ENCODE results near the gene MIR17HG. TPM values are rescaled to one million over a fixed set of nuclear protein-coding genes. Genes with fewer than 3 reads are reported as not detected.

The MIR17HG gene
- total RNA-seq, 2 donors from 2014 or later: 3.0 to 6.2 TPM

DNA sequence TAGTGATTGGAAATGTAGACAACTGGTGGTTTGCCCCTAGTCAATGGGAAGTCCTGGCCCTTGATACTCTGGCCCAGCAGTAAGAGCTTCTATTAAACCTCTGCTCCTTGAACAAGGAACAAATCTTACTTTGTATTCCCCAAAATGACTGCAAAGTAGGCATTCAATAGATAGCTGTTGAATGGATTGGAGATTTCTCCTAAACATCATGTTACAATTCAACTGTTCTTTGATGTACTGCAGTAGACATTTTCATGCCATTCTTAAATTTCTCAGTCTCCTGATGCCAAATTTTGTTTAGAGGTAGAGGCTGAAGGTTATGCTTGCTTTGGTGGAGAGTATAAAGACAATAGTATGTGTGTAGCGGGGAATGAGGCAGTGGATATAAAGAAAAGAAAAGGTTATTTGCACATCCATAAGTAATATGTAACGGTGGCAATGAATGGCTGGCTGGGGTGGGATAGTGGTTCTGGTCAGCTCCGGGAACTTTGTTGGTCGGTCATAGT lies 12.8 kb downstream of the MIR17HG start:
- intact Hi-C loops (cut with DNase I): no loop called here
- Histone ChIP-seq H3K27ac (no peak overlapping the region), H3K4me1 (no peaks in the 10 kb centered on the region), H3K27me3 (no peaks in the 10 kb centered on the region), H3K9me3 (no peaks in the 10 kb centered on the region), H3K36me3 (no peaks in the 10 kb centered on the region), H3K4me3 (no peak overlapping the region), H3K9ac (ENCODE audit: low read depth in 2 of 2, low read length in 2 of 2) (no peak overlapping the region)
- TF ChIP-seq, protein P1, sequence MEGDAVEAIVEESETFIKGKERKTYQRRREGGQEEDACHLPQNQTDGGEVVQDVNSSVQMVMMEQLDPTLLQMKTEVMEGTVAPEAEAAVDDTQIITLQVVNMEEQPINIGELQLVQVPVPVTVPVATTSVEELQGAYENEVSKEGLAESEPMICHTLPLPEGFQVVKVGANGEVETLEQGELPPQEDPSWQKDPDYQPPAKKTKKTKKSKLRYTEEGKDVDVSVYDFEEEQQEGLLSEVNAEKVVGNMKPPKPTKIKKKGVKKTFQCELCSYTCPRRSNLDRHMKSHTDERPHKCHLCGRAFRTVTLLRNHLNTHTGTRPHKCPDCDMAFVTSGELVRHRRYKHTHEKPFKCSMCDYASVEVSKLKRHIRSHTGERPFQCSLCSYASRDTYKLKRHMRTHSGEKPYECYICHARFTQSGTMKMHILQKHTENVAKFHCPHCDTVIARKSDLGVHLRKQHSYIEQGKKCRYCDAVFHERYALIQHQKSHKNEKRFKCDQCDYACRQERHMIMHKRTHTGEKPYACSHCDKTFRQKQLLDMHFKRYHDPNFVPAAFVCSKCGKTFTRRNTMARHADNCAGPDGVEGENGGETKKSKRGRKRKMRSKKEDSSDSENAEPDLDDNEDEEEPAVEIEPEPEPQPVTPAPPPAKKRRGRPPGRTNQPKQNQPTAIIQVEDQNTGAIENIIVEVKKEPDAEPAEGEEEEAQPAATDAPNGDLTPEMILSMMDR (IDR thresholded peaks at IDR 0.05): no peak
- DNase-seq: no peak

DNA sequence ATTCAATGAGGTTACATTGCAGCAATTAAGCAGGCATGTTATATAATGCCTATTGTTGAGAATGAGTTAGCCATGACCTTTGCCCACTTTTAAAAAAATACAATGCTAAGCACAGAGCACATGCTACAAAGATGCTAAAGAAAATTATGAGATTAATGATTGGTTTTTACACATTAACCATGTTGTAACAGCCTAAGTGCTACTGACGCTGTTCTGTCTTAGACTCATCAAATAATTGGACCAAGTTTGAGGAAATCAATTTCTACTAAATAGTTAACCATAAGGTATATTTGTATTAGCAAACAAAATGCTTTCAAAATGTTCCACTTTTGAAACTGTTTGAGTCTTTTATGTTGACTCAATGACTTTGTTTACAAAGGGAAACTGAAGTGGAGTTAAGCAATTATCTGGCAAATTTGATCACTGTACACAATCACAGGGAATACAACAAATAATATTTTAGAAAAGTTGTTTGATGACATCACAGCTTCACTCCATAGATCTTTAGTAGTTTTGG lies 14.3 kb downstream of the MIR17HG start:
- no peak overlapping the region for H3K9ac ChIP-seq (ENCODE audit: low read depth in 2 of 2, low read length in 2 of 2)
- DNase-seq: no peak
- H3K36me3 ChIP-seq: no peaks in the 10 kb centered on the region
- no peaks in the 10 kb centered on the region for H3K9me3 ChIP-seq
- H3K4me3 ChIP-seq: no peak overlapping the region
- H3K27me3 ChIP-seq: no peaks in the 10 kb centered on the region
- H3K27ac ChIP-seq: no peak overlapping the region
- intact Hi-C loops (cut with DNase I): no loop called here
- H3K4me1 ChIP-seq: no peaks in the 10 kb centered on the region
- TF ChIP-seq, protein P1 (IDR thresholded peaks at IDR 0.05): no peak

DNA sequence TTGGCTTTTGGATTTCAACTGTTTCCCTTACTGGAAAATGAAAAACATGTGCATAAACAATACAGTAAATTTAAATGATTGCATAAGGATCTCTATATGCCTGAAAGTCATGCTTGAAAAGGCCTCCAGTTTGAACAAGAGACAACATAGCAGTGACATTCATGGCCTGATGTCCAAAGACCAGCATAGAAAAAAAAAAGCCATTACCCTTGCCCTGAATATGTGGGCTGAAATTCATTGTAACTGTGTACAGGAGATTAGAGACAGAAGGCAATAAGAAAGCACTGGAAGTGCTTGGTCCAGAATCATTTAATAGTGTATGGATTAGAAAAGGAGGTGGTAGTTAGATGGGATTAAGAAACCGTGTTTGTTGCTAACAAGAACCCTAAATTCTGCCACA lies 15.4 kb downstream of the MIR17HG start:
- no peak overlapping the region for H3K9ac ChIP-seq (ENCODE audit: low read depth in 2 of 2, low read length in 2 of 2)
- H3K4me3 ChIP-seq: no peak overlapping the region
- no peaks in the 10 kb centered on the region for H3K9me3 ChIP-seq
- TF ChIP-seq, protein P1 (IDR thresholded peaks at IDR 0.05): no peak
- H3K36me3 ChIP-seq: no peaks in the 10 kb centered on the region
- no peak for DNase-seq
- H3K27me3 ChIP-seq: no peaks in the 10 kb centered on the region
- H3K4me1 ChIP-seq: no peaks in the 10 kb centered on the region
- intact Hi-C loops (cut with DNase I): no loop called here
- H3K27ac ChIP-seq: no peak overlapping the region

DNA sequence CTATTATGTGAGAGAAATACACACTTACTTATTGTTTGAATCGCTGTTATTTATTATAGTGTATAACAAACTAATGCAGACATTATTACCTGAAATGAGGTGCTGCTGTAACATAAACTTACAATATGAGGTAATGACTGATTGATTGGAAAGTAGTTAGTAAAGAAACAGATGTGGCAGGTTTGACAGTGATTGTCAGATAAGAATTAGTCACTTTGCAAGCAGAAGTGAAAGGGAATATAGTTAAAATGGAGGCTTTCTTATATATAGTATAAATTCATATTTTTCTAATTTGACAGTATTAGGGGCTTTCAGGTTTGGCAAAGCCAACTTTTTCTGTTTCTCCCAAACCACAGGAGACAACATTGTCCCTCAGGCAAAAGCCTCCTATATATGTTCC lies 20.6 kb downstream of the MIR17HG start:
- no peaks in the 10 kb centered on the region for H3K9me3 ChIP-seq
- no peaks in the 10 kb centered on the region for H3K4me1 ChIP-seq
- TF ChIP-seq, protein P1 (IDR thresholded peaks at IDR 0.05): no peak
- DNase-seq: no peak
- no peaks in the 10 kb centered on the region for H3K36me3 ChIP-seq
- intact Hi-C loops (cut with DNase I): no loop called here
- no peaks in the 10 kb centered on the region for H3K27me3 ChIP-seq
- H3K4me3 ChIP-seq: no peak overlapping the region
- no peak overlapping the region for H3K9ac ChIP-seq (ENCODE audit: low read depth in 2 of 2, low read length in 2 of 2)
- no peak overlapping the region for H3K27ac ChIP-seq

DNA sequence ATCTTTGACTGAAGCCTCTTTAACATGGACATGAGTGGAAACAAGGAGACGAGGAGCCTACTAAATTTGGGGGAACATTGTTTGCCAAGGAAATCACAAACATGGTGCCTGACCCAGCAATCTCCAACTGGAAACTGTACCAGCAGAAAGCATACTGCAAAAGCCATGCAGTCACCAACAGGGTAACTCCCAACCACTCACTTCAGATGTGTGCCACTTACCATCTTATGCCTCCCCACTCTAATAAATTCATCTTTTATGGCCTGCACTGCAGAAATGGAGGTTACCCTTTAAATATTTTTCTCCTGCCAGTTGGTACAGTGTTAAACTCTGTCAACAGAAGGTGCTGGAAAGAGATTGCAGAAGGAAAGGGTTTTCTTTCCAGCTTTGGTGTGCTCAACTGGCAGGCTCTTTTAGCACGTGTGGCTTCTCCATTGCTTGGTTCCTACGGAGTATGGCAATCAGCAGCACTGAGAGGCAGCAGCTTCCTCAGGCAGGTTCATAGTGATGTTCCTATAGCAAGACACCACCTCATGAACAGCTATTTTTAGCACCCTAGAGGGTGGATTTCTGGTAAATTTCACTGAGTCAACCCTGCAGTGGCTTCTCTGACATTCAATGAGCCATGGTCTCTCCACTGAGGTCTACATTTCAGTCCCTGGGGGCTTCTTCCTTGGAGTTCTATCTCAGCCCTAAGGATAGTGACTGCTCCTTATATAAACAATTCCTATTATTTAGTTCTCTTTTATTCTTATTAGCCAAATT lies 21.4 kb downstream of the MIR17HG start:
- H3K9ac ChIP-seq (ENCODE audit: low read depth in 2 of 2, low read length in 2 of 2): no peak overlapping the region
- no peaks in the 10 kb centered on the region for H3K27me3 ChIP-seq
- no peaks in the 10 kb centered on the region for H3K9me3 ChIP-seq
- no peak for DNase-seq
- intact Hi-C loops (cut with DNase I): no loop called here
- no peak overlapping the region for H3K27ac ChIP-seq
- no peaks in the 10 kb centered on the region for H3K4me1 ChIP-seq
- H3K36me3 ChIP-seq: no peaks in the 10 kb centered on the region
- H3K4me3 ChIP-seq: no peak overlapping the region
- TF ChIP-seq, protein P1 (IDR thresholded peaks at IDR 0.05): no peak

Data from colonic mucosa (tissue), 4 donors.